SH-SY5Y (cell line): Measurements from ENCODE around the gene RUNX3.

Source experiments
- GATA2 ChIP-seq: IDR thresholded peaks from 2 replicates; pipeline ENCODE4 v1.6.1; 2011; ENCODE audit warnings: mild to moderate bottlenecking, low read depth, low read length
- GATA3 ChIP-seq: IDR thresholded peaks from 2 replicates; pipeline ENCODE4 v1.6.1; 2011; ENCODE audit warnings: low read depth, mild to moderate bottlenecking, low read length, moderate library complexity

GRCh38 chr1:24878045-24878444 lies 52.0 kb downstream of the RUNX3 start:
- TF ChIP-seq GATA2 (no peak), GATA3 (no peak)
